NOMO-1 treated with dmso at 0.1 percent for 144 hours (cell line): ENCODE measurements around the gene CSNK1G2.
A peak's percentile ranks its signal among the peaks of the same experiment; 100 is the strongest.

Source experiments
- DNase-seq: peaks from one replicate; lab custom pipeline; 2025; ENCODE audit not compliant: unreplicated experiment; lab: John Stamatoyannopoulos, UW

CSNK1G2 gene

GRCh38 chr19:1917926-1918325 is 23.0 kb upstream of the CSNK1G2 start:
- DNase-seq, result no peak

GRCh38 chr19:1918975-1919374 is 22.0 kb upstream of the CSNK1G2 start:
- no peak for DNase-seq

- DNase-seq, result no peak
Observed at GRCh38 chr19:1920644-1921043, 20.3 kb upstream of the CSNK1G2 start.

- no peak for DNase-seq
Observed at GRCh38 chr19:1921326-1921725, 19.6 kb upstream of the CSNK1G2 start.

- DNase-seq, result no peak
Observed at GRCh38 chr19:1921825-1922224, 19.1 kb upstream of the CSNK1G2 start.

GRCh38 chr19:1922803-1923202 is 18.2 kb upstream of the CSNK1G2 start:
- DNase-seq, result no peak

GRCh38 chr19:1923319-1923718 is 17.7 kb upstream of the CSNK1G2 start:
- peak; percentile 75 for DNase-seq

GRCh38 chr19:1924320-1924961 is 16.5 kb upstream of the CSNK1G2 start:
- no peak for DNase-seq

GRCh38 chr19:1925544-1925943 is 15.4 kb upstream of the CSNK1G2 start:
- no peak for DNase-seq

- DNase-seq, result peak; percentile 64
Observed at GRCh38 chr19:1929021-1929742, 11.8 kb upstream of the CSNK1G2 start.

- no peak for DNase-seq
Observed at GRCh38 chr19:1931445-1931844, 9.5 kb upstream of the CSNK1G2 start.

GRCh38 chr19:1932395-1932794 is 8.6 kb upstream of the CSNK1G2 start:
- no peak for DNase-seq

GRCh38 chr19:1933244-1933643 is 7.7 kb upstream of the CSNK1G2 start:
- no peak for DNase-seq

GRCh38 chr19:1933942-1934341 is 7.0 kb upstream of the CSNK1G2 start:
- DNase-seq, result no peak

- no peak for DNase-seq
Observed at GRCh38 chr19:1935484-1936208, 5.3 kb upstream of the CSNK1G2 start.

- DNase-seq, result no peak
Observed at GRCh38 chr19:1936430-1936829, 4.5 kb upstream of the CSNK1G2 start.

- no peak for DNase-seq
Observed at GRCh38 chr19:1936916-1937610, 3.9 kb upstream of the CSNK1G2 start.

GRCh38 chr19:1938071-1938470 is 2.9 kb upstream of the CSNK1G2 start:
- no peak for DNase-seq

- DNase-seq, result peak; percentile 51
Observed at GRCh38 chr19:1942078-1942933, 1.3 kb downstream of the CSNK1G2 start.

GRCh38 chr19:1942934-1943555 is 2.1 kb downstream of the CSNK1G2 start:
- no peak for DNase-seq
